GM12878 (cell line): ENCODE results near the gene ADAMTSL1. TPM values are rescaled to one million over a fixed set of nuclear protein-coding genes. Genes with fewer than 3 reads are reported as not detected.

Experiments
- ATAC-seq: fragments of 200-7000 bp; cut with Tn5 transposase; 3 replicates; pipeline ENCODE4 v1.9.1; 2020; ENCODE audit warnings: mild to moderate bottlenecking, moderate library complexity
- BruUV-seq: library from RNA; stranded (reverse); fragments of 400-500 nt; replicated peaks from 2 replicates; lab custom pipeline; 2021; lab: Mats Ljungman, UMichigan
- CTCF ChIA-PET: fragments of 300-600 bp; sonication (Branson Sonifier 250); formaldehyde crosslinking; extraction: SDS; loops from one replicate; lab custom pipeline; 2021; ENCODE audit warnings: inconsistent platforms; lab: Yijun Ruan, JAX
- POLR2A ChIA-PET: fragments of 350-600 bp; formaldehyde crosslinking; extraction: SDS; loops from one replicate; lab custom pipeline; 2021; ENCODE audit warnings: inconsistent platforms; lab: Charles Lee
- RAD21 ChIA-PET: fragments of 300-600 bp; sonication (Branson Sonifier 250); formaldehyde crosslinking; loops from one replicate; lab custom pipeline; 2023; ENCODE audit warnings: antibody characterized with exemption; ENCODE audit not compliant: unreplicated experiment; lab: Charles Lee
- SMC1A ChIA-PET: fragments of 300-600 bp; sonication (Branson Sonifier 250); formaldehyde crosslinking; loops from one replicate; lab custom pipeline; 2023; ENCODE audit not compliant: unreplicated experiment, uncharacterized antibody; lab: Charles Lee
- DNase-seq: peaks from one replicate; pipeline ENCODE4 v3.0.0-alpha.2; 2011; ENCODE audit warnings: low read depth, low spot score
- FAIRE-seq: peaks from 3 replicates; lab custom pipeline; 2011; peaks lifted over from hg19 to GRCh38; lab: Jason Lieb, UNC
- H2AFZ ChIP-seq: 2 replicates; pipeline ENCODE4 v1.6.0; 2011; ENCODE audit warnings: low read depth, low read length, control low read depth; ENCODE audit not compliant: control insufficient read depth
- H3K27ac ChIP-seq: 2 replicates; pipeline ENCODE4 v1.5.1; 2011; ENCODE audit warnings: control low read depth; ENCODE audit not compliant: control insufficient read depth, insufficient read depth
- H3K27me3 ChIP-seq, 2 experiments: replicated peaks in 1 of 2; 2 replicates each; pipeline versions ENCODE4 v1.6.0 to v1.6.1; 2011; ENCODE audit warnings: low read length in 1 of 2; ENCODE audit not compliant: control insufficient read depth in 2 of 2, insufficient read depth in 2 of 2
- H3K36me3 ChIP-seq, 2 experiments: 2 replicates each; pipeline ENCODE4 v1.5.1; 2011; ENCODE audit warnings: low read length in 1 of 2; ENCODE audit not compliant: control insufficient read depth in 2 of 2, insufficient read depth in 2 of 2
- H3K4me1 ChIP-seq: 2 replicates; pipeline ENCODE4 v1.6.1; 2011; ENCODE audit warnings: mild to moderate bottlenecking, low read length, moderate library complexity, mixed read lengths; ENCODE audit not compliant: control insufficient read depth, insufficient read depth
- H3K4me2 ChIP-seq: 2 replicates; pipeline ENCODE4 v1.6.0; 2011; ENCODE audit warnings: control low read depth; ENCODE audit not compliant: control insufficient read depth, insufficient read depth
- H3K4me3 ChIP-seq: fragments of 200-600 bp; sonication (generic); 2 replicates; pipeline ENCODE4 v1.5.1; 2016
- H3K79me2 ChIP-seq: 2 replicates; pipeline ENCODE4 v1.6.0; 2011; ENCODE audit warnings: low read length; ENCODE audit not compliant: control insufficient read depth, insufficient read depth
- H3K9ac ChIP-seq: 2 replicates; pipeline ENCODE4 v1.8.0; 2011; ENCODE audit warnings: low read length, control low read depth, mixed read lengths; ENCODE audit not compliant: control insufficient read depth, insufficient read depth
- H3K9me3 ChIP-seq: replicated peaks from 3 replicates; pipeline ENCODE4 v1.5.1; 2011; ENCODE audit warnings: mild to moderate bottlenecking, low read length; ENCODE audit not compliant: control insufficient read depth, insufficient read depth
- H4K20me1 ChIP-seq: 2 replicates; pipeline ENCODE4 v1.6.0; 2011; ENCODE audit not compliant: control insufficient read depth, insufficient read depth
- CBFB ChIP-seq: IDR thresholded peaks from 2 replicates; pipeline ENCODE4 v1.6.1; 2016; ENCODE audit warnings: antibody characterized with exemption, low read depth
- CHD2 ChIP-seq: IDR thresholded peaks from 2 replicates; pipeline ENCODE4 v1.6.1; 2011; ENCODE audit warnings: low read depth, low read length, improper control_type of control experiment, borderline replicate concordance
- CREB1 ChIP-seq: IDR thresholded peaks from 2 replicates; pipeline ENCODE4 v1.6.1; 2012; ENCODE audit warnings: low read depth, mild to moderate bottlenecking, inconsistent platforms
- NRF1 ChIP-seq: conservative IDR thresholded peaks from 2 replicates; pipeline ENCODE4 v1.6.1; 2011; ENCODE audit warnings: mild to moderate bottlenecking, low read depth, low read length, improper control_type of control experiment
- TBL1XR1 ChIP-seq: IDR thresholded peaks from 2 replicates; pipeline ENCODE4 v1.6.1; 2012; ENCODE audit warnings: low read depth, low read length, improper control_type of control experiment
- USF1 ChIP-seq: IDR thresholded peaks from 2 replicates; pipeline ENCODE4 v1.6.1; 2011; ENCODE audit warnings: borderline replicate concordance, low read depth, mild to moderate bottlenecking, moderate library complexity, mixed read lengths, low read length; ENCODE audit not compliant: insufficient read depth; ENCODE audit errors: extremely low read length
- ZNF24 ChIP-seq: fragments of 450-650 bp; IDR thresholded peaks from 2 replicates; pipeline ENCODE4 v1.6.1; 2017; ENCODE audit warnings: antibody characterized with exemption, mild to moderate bottlenecking
- WGBS: methylation state at CpG from one replicate; pipeline ENCODE4 v1.1.6; 2016; ENCODE audit warnings: low lambda C conversion rate; ENCODE audit not compliant: insufficient replicate concordance, insufficient coverage; ENCODE audit errors: missing lambda C conversion rate; 5-methylcytosine and 5-hydroxymethylcytosine counted together
- in situ Hi-C: fragments of 300-500 bp; cut with MboI; formaldehyde crosslinking; loops from 9 replicates; pipeline ENCODE4 v1.14.3; 2018; ENCODE audit warnings: mixed read lengths
- intact Hi-C: fragments of 100-400 bp; cut with micrococcal nuclease; formaldehyde crosslinking; loops from one replicate; pipeline ENCODE4 v1.14.2; 2022; ENCODE audit not compliant: unreplicated experiment
- polyA plus RNA-seq, 11 experiments: library from polyadenylated mRNA; depleted of rRNA in 4 of 11; unstranded in 6 of 11; stranded (reverse) in 5 of 11; fragments of >200 nt; fragmentation: Nextera tagmentation in 4 of 11; fragmentation: Illumina TruSeq in 1 of 11; extraction: Ambion mirVana in 4 of 11; extraction: Trizol in 1 of 11; gene quantifications; 1 replicate in 1 of 11; 2 replicates in 10 of 11; pipeline versions ENCODE4 v1.2.1 to v1.2.3, GENCODE V29; 2011 to 2016; ENCODE audit warnings: inconsistent platforms in 2 of 11, missing spikeins in 2 of 11, low read depth in 1 of 11
- total RNA-seq, 4 experiments: library from RNA; depleted of rRNA in 3 of 4; stranded (reverse); fragments of >200 nt in 3 of 4; fragmentation: Illumina TruSeq in 1 of 4; extraction: Trizol in 1 of 4; gene quantifications; 2 replicates each; pipeline versions ENCODE4 v1.2.1 to v1.2.3, GENCODE V29; 2013 to 2021
- TF ChIP-seq, protein P1 (sequence below): fragments of 450-650 bp; formaldehyde crosslinking; IDR thresholded peaks from 2 replicates; pipeline ENCODE4 v1.4.0; 2020; ENCODE audit warnings: mild to moderate bottlenecking, moderate library complexity

The ADAMTSL1 gene
- total and polyA plus RNA-seq, 10 of the 15 experiments (the other 5 are each of a cell fraction or from before 2014, with no cell fraction given) = 0.01 to 0.10 (median 0.07) TPM; not detected in 6

DNA sequence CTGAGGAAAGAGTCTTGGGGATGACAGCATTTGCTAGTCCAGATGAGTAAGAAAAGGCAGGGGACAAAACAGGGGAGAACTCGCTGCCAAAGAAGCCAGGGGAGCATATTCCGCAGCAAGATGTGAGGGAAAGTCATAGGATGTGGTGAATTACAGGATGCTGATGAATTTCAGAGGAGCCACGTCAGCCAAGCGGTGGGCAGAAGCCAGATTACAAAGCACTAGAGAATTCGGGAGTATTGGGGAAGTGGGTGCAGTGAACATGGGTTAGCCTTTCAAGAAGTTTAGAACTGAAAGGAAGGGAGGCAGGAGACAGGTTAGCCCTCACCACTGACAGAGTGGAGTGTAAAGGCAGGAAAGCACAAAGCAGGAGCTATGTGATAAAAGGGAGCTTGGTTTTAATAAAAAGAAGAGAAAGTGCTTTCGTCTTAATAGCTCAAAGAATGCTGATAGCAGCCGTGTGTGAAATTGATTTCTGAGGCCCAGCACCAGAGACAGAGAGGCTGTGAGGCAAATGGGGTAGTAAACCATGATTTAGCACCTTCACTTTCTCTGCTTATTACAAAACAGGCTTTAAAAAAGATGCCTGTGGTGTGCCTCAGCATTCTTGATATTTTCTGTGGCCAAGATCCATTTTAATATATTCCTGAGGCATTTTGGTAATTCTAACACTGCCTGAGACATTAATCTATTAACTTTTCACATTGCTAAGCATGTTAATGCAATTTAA, 16.9 kb downstream of the ADAMTSL1 start:
- H3K4me1 ChIP-seq = no peaks in the 10 kb centered on the region
- TF ChIP-seq CHD2 (no peak), CBFB (no peak), NRF1 (no peak), TBL1XR1 (no peak), CREB1 (no peak), USF1 (no peak), ZNF24 (no peak)
- TF ChIP-seq, protein P1, sequence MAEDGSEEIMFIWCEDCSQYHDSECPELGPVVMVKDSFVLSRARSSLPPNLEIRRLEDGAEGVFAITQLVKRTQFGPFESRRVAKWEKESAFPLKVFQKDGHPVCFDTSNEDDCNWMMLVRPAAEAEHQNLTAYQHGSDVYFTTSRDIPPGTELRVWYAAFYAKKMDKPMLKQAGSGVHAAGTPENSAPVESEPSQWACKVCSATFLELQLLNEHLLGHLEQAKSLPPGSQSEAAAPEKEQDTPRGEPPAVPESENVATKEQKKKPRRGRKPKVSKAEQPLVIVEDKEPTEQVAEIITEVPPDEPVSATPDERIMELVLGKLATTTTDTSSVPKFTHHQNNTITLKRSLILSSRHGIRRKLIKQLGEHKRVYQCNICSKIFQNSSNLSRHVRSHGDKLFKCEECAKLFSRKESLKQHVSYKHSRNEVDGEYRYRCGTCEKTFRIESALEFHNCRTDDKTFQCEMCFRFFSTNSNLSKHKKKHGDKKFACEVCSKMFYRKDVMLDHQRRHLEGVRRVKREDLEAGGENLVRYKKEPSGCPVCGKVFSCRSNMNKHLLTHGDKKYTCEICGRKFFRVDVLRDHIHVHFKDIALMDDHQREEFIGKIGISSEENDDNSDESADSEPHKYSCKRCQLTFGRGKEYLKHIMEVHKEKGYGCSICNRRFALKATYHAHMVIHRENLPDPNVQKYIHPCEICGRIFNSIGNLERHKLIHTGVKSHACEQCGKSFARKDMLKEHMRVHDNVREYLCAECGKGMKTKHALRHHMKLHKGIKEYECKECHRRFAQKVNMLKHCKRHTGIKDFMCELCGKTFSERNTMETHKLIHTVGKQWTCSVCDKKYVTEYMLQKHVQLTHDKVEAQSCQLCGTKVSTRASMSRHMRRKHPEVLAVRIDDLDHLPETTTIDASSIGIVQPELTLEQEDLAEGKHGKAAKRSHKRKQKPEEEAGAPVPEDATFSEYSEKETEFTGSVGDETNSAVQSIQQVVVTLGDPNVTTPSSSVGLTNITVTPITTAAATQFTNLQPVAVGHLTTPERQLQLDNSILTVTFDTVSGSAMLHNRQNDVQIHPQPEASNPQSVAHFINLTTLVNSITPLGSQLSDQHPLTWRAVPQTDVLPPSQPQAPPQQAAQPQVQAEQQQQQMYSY (CRISPR knock-in tag) = no peak
- TF ChIP-seq, all 136 proteins: peak for 0
- POLR2A ChIA-PET = no interaction called here
- no peak overlapping the region for H3K9ac ChIP-seq
- in situ Hi-C loops (no loop called here), intact Hi-C loops (no loop called here)
- no TSS peak for BruUV-seq
- CTCF ChIA-PET = no interaction called here
- DNase-seq (no peak), ATAC-seq (no peak), FAIRE-seq (no peak)
- H3K27me3 ChIP-seq = no peaks in the 10 kb centered on the region
- H3K4me3 ChIP-seq = no peak overlapping the region
- 5% methylated on average over 7 of the region's 7 CpGs for WGBS
- H3K9me3 ChIP-seq = no peaks in the 10 kb centered on the region
- H3K4me2 ChIP-seq = no peak overlapping the region
- SMC1A ChIA-PET = no interaction called here
- H3K27ac ChIP-seq = no peak overlapping the region
- H3K79me2 ChIP-seq = no peaks in the 10 kb centered on the region
- H3K36me3 ChIP-seq = no peaks in the 10 kb centered on the region
- no peaks in the 10 kb centered on the region for H4K20me1 ChIP-seq
- no peak overlapping the region for H2AFZ ChIP-seq
- RAD21 ChIA-PET = interaction anchor here (0.8 kb wide), 1 partner anchor 48 kb away, joined by 3 read pairs; no protein-coding TSS in a partner anchor
